ENCODE results near the gene FNBP1L. TPM values are rescaled to one million over a fixed set of nuclear protein-coding genes. Genes with fewer than 3 reads are reported as not detected.

Gene FNBP1L
- total and polyA plus RNA-seq, 2 of the 8 experiments (the other 6 are each of a cell fraction or from before 2014, with no cell fraction given), result 48.9 to 95.9 TPM

GRCh38 chr1:93566227-93566626 lies 118.3 kb downstream of the FNBP1L start (continued):
- TF ChIP-seq SIX5 (IDR thresholded peaks at IDR 0.05; ENCODE audit: low read depth, low read length), result no peak

Measured in H1 (cell line).